SK-N-SH (cell line): ENCODE measurements around the gene TAF13. TPM values are rescaled to one million over a fixed set of nuclear protein-coding genes. Genes with fewer than 3 reads are reported as not detected.

ENCODE experiments used
- CTCF ChIA-PET: fragments of 300-600, 350-600 bp; formaldehyde crosslinking; extraction: SDS; loops from one replicate; lab custom pipeline; 2021; lab: Yijun Ruan, JAX
- POLR2A ChIA-PET: fragments of 350-600 bp; sonication (Branson Sonifier 250); formaldehyde crosslinking; extraction: SDS; loops from one replicate; lab custom pipeline; 2020; ENCODE audit warnings: antibody characterized with exemption, inconsistent platforms; lab: Yijun Ruan, JAX
- DNase-seq: peaks from one replicate; pipeline ENCODE4 v3.0.0; 2012
- H2AFZ ChIP-seq: fragments of 200-600 bp; sonication (generic); 2 replicates; pipeline ENCODE4 v1.8.1; 2016; ENCODE audit warnings: antibody characterized with exemption, mild to moderate bottlenecking, low read depth
- H3F3A ChIP-seq: fragments of 200-600 bp; sonication (generic); replicated peaks from 2 replicates; pipeline ENCODE3; 2016; ENCODE audit warnings: antibody characterized with exemption, mild to moderate bottlenecking; ENCODE audit not compliant: insufficient read depth
- H3K27ac ChIP-seq, 2 experiments: fragments of 200-500 bp in 1 of 2; fragments of 200-600 bp in 1 of 2; sonication (Bioruptor generic) in 1 of 2; sonication (generic), shearing (Covaris generic) in 1 of 2; 2 replicates each; pipeline versions ENCODE4 v1.5.1 to v1.6.1; 2014 to 2016; ENCODE audit warnings: low read depth in 2 of 2, inconsistent platforms in 1 of 2, low read length in 1 of 2, mild to moderate bottlenecking in 1 of 2, mixed read lengths in 1 of 2
- H3K27me3 ChIP-seq: fragments of 200-600 bp; sonication (generic), shearing (Covaris generic); 2 replicates; pipeline ENCODE4 v1.6.1; 2016; ENCODE audit warnings: mixed run types; ENCODE audit not compliant: insufficient read depth
- H3K36me3 ChIP-seq, 2 experiments: fragments of 200-500 bp in 1 of 2; fragments of 200-600 bp in 1 of 2; sonication (Bioruptor generic) in 1 of 2; sonication (generic) in 1 of 2; replicated peaks in 1 of 2; 2 replicates each; pipeline versions ENCODE3 to v1.5.1; 2014 to 2016; ENCODE audit warnings: low read length in 1 of 2, mild to moderate bottlenecking in 1 of 2; ENCODE audit not compliant: insufficient read depth in 2 of 2, control insufficient read depth in 1 of 2
- H3K4me1 ChIP-seq, 2 experiments: fragments of 200-500 bp in 1 of 2; fragments of 200-600 bp in 1 of 2; sonication (Bioruptor generic) in 1 of 2; sonication (generic), shearing (Covaris generic) in 1 of 2; 2 replicates each; pipeline versions ENCODE4 v1.5.1 to v1.6.1; 2014 to 2016; ENCODE audit warnings: low read depth in 1 of 2, low read length in 1 of 2, mixed run types in 1 of 2; ENCODE audit not compliant: insufficient read depth in 2 of 2, control insufficient read depth in 1 of 2
- H3K4me2 ChIP-seq: fragments of 200-600 bp; sonication (generic), shearing (Covaris generic); 2 replicates; pipeline ENCODE4 v1.6.1; 2017; ENCODE audit warnings: mixed run types
- H3K4me3 ChIP-seq, 2 experiments: fragments of 200-500 bp in 1 of 2; fragments of 200-600 bp in 1 of 2; sonication (Bioruptor generic) in 1 of 2; sonication (generic), shearing (Covaris generic) in 1 of 2; 2 replicates each; pipeline versions ENCODE4 v1.5.1 to v1.8.1; 2014 to 2016; ENCODE audit warnings: low read depth in 2 of 2, inconsistent platforms in 1 of 2, low read length in 1 of 2, mild to moderate bottlenecking in 1 of 2, mixed read lengths in 1 of 2, moderate library complexity in 1 of 2
- H3K79me2 ChIP-seq: fragments of 200-600 bp; sonication (generic); 2 replicates; pipeline ENCODE4 v1.8.1; 2017; ENCODE audit warnings: mild to moderate bottlenecking; ENCODE audit not compliant: insufficient read depth
- H3K9ac ChIP-seq: fragments of 200-600 bp; sonication (generic); 2 replicates; pipeline ENCODE4 v1.6.1; 2017; ENCODE audit warnings: mixed run types
- H3K9me2 ChIP-seq: fragments of 200-600 bp; sonication (generic); 2 replicates; pipeline ENCODE4 v1.6.1; 2017; ENCODE audit warnings: mixed run types
- H3K9me3 ChIP-seq: fragments of 200-600 bp; sonication (generic); 2 replicates; pipeline ENCODE4 v1.6.1; 2017; ENCODE audit warnings: mixed run types, mild to moderate bottlenecking, moderate library complexity
- H4K20me1 ChIP-seq: fragments of 200-600 bp; sonication (generic); 2 replicates; pipeline ENCODE4 v1.6.1; 2017; ENCODE audit warnings: mild to moderate bottlenecking, mixed run types; ENCODE audit not compliant: insufficient read depth
- ELF1 ChIP-seq: IDR thresholded peaks from 2 replicates; pipeline ENCODE4 v1.4.0; 2012
- MEF2A ChIP-seq: IDR thresholded peaks from 2 replicates; pipeline ENCODE4 v1.4.0; 2012; ENCODE audit warnings: low read depth, borderline replicate concordance
- MXI1 ChIP-seq: IDR thresholded peaks from 2 replicates; pipeline ENCODE4 v1.6.1; 2012; ENCODE audit warnings: mild to moderate bottlenecking, low read depth, low read length, improper control_type of control experiment
- RAD21 ChIP-seq: IDR thresholded peaks from 2 replicates; pipeline ENCODE4 v1.6.1; 2012; ENCODE audit warnings: mild to moderate bottlenecking, low read length
- SIN3A ChIP-seq: IDR thresholded peaks from 2 replicates; pipeline ENCODE4 v1.6.1; 2012; ENCODE audit warnings: low read depth, mild to moderate bottlenecking, low read length, moderate library complexity, borderline replicate concordance
- YY1 ChIP-seq: IDR thresholded peaks from 2 replicates; pipeline ENCODE4 v1.4.0; 2012; ENCODE audit warnings: low read depth, mild to moderate bottlenecking
- WGBS: methylation state at CpG from one replicate; pipeline ENCODE4 v1.1.6; 2017; ENCODE audit warnings: low lambda C conversion rate; 5-methylcytosine and 5-hydroxymethylcytosine counted together
- polyA plus RNA-seq, 3 experiments: library from polyadenylated mRNA; depleted of rRNA; stranded (reverse); fragments of >200 nt; gene quantifications; 2 replicates each; pipeline ENCODE4 v1.2.3, GENCODE V29; 2012
- TF ChIP-seq, protein P1 (sequence below): IDR thresholded peaks from 2 replicates; pipeline ENCODE4; 2012
- TF ChIP-seq, protein P2 (sequence below): fragments of 150-350 bp; IDR thresholded peaks from 2 replicates; pipeline ENCODE4 v1.6.1; 2017; ENCODE audit warnings: antibody characterized with exemption, low read length, low read depth, borderline replicate concordance
- TF ChIP-seq, protein P3 (sequence below): IDR thresholded peaks from 2 replicates; pipeline ENCODE4 v1.6.1; 2012; ENCODE audit warnings: mild to moderate bottlenecking, low read depth, low read length, moderate library complexity
- TF ChIP-seq, protein P4 (sequence below): fragments of 200-600 bp; sonication (generic); IDR thresholded peaks from 2 replicates; pipeline ENCODE4 v1.6.1; 2017; ENCODE audit warnings: antibody characterized with exemption, mild to moderate bottlenecking, moderate library complexity
- TF ChIP-seq, protein P5 (sequence below): IDR thresholded peaks from 2 replicates; pipeline ENCODE4 v1.4.0; 2012; ENCODE audit warnings: low read depth

TAF13 gene
- polyA plus RNA-seq, 1 of the 3 experiments (the other 2 are of a cell fraction) = 16.0 TPM

DNA sequence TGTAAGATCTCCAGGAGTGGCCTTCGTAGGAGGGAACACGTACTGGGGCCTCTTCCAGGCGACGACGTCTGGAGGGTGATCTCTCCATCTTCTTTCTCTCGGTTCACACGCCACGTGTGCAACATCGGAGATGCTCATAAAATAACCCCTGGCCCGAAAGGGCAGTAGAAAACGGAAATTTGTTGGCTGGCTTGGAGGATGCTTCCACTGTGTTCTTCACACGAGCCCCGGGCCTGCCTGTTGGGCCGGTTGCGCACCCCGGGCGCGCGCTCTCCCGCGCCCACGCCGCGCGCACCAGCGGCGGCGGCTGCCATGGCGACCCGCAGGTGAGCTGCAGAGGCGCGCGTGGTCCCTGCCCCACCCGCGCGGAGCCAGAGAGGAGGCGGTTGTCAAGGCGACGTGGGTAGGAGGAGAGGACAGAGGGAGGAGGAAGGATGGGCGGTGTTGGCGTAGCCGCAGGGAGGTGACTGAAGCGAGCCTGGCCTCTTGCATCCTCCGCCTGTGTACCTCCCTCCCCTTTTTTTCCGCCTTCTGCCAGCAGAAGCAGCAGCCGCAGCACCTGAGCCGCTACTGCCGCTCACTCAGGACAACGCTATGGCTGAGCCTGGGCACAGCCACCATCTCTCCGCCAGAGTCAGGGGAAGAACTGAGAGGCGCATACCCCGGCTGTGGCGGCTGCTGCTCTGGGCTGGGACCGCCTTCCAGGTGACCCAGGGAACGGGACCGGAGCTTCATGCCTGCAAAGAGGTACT lies 38.0 kb upstream of the TAF13 start, which contains the start of gene ELAPOR1:
Gene ELAPOR1 (plus strand): TSS at position 526 of the 752 bp plus-strand sequence. CDS start 69 bp downstream, at position 595.
- Histone ChIP-seq H4K20me1 (no peaks in the 10 kb centered on the region), H3K4me1 (peaks cover 4 to 13% of the 10 kb centered on the region in 2 experiments; a peak in 1 of 4 replicates), H3K36me3 (no peaks in the 10 kb centered on the region), H3K27ac (no peak within 1 kb of the TSS), H3K4me2 (peak within 1 kb of the TSS; percentile 86), H3K79me2 (no peaks in the 10 kb centered on the region), H3K4me3 (peak within 1 kb of the TSS; percentile 50 to 68), H3K9me2 (no peaks in the 10 kb centered on the region), H3K9ac (no peak within 1 kb of the TSS), H3K27me3 (peaks cover 16% of the 10 kb centered on the region), H3K9me3 (no peaks in the 10 kb centered on the region), H3F3A (no peaks in the 10 kb centered on the region), H2AFZ (peak within 1 kb of the TSS; percentile 76)
- WGBS = 11% methylated on average over 30 of the region's 56 CpGs
- ChIA-PET POLR2A (interaction anchor here (1.0 to 1.4 kb wide), 2 partner anchors 14 to 38 kb away, joined by 3 to 8 read pairs; partner anchors contain the start of gene TAF13), CTCF (interaction anchor here (0.7 to 4.4 kb wide), 25 partner anchors 9 to 602 kb away, joined by 3 to 75 read pairs (median 7); partner anchors contain the start of genes CLCC1, TAF13 and TMEM167B)
- TF ChIP-seq MXI1 = 0 out of 2 replicates have a peak, but pooled peaks have one; percentile 19
- TF ChIP-seq, protein P1, sequence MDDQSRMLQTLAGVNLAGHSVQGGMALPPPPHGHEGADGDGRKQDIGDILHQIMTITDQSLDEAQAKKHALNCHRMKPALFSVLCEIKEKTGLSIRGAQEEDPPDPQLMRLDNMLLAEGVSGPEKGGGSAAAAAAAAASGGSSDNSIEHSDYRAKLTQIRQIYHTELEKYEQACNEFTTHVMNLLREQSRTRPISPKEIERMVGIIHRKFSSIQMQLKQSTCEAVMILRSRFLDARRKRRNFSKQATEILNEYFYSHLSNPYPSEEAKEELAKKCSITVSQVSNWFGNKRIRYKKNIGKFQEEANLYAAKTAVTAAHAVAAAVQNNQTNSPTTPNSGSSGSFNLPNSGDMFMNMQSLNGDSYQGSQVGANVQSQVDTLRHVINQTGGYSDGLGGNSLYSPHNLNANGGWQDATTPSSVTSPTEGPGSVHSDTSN = peak; percentile 42; the same call in 1 of the 2 replicates
- TF ChIP-seq, protein P2, sequence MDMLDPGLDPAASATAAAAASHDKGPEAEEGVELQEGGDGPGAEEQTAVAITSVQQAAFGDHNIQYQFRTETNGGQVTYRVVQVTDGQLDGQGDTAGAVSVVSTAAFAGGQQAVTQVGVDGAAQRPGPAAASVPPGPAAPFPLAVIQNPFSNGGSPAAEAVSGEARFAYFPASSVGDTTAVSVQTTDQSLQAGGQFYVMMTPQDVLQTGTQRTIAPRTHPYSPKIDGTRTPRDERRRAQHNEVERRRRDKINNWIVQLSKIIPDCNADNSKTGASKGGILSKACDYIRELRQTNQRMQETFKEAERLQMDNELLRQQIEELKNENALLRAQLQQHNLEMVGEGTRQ = no peak
- no peak for TF ChIP-seq SIN3A
- DNase-seq = peak; percentile 74

DNA sequence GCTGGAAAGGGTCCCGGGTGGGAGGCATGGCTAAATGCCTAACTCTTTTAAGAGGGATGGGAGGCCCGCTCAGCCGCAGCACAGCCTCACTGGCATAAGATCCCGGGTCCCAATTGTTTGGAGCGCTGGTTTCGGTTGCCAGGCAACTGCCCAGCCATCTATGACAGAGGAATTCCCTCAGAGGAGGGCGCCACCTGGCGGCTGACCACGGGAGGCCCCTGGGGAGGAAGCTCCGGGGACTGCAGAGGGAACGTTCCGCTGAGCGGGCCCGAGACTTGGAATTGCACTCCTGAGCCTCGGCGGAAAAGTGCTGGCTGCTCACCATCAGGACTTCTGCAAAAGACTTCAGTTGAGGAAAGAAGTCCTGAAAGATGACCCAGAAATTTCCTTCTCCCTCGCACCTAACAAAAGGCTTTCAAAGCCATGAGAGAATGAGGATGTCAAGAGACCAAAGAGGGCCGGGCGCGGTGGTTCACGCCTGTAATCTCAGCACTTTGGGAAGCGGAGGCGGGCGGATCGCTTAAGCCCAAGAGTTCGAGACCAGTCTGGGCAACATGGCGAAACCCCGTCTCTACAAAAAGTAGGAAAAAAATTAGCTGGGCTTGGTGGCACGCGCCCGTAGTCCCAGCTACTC lies 37.0 kb upstream of the TAF13 start:
- Histone ChIP-seq H3F3A (no peaks in the 10 kb centered on the region), H3K27me3 (peaks cover 16% of the 10 kb centered on the region), H3K9ac (peak overlapping the region; percentile 44; the same call in 1 of the 2 replicates), H3K4me2 (peak overlapping the region; percentile 86), H3K4me1 (peaks cover 4 to 13% of the 10 kb centered on the region in 2 experiments; a peak in 1 of 4 replicates), H3K9me3 (no peaks in the 10 kb centered on the region), H3K27ac (no peak overlapping the region), H3K9me2 (no peaks in the 10 kb centered on the region), H3K36me3 (no peaks in the 10 kb centered on the region), H4K20me1 (no peaks in the 10 kb centered on the region), H3K4me3 (peak overlapping the region; percentile 37 to 57), H3K79me2 (no peaks in the 10 kb centered on the region), H2AFZ (peak overlapping the region; percentile 61; the same call in 1 of the 2 replicates)
- WGBS = 41% methylated on average over 31 of the region's 31 CpGs
- CTCF ChIA-PET = interaction anchor here (0.6 to 4.4 kb wide), 73 partner anchors 8 to 601 kb away, joined by 3 to 75 read pairs (median 4); partner anchors contain the start of genes CLCC1, PRPF38B, TAF13 and TMEM167B
- POLR2A ChIA-PET = interaction anchor here (1.1 kb wide), 1 partner anchor 13 kb away, joined by 19 read pairs; no protein-coding TSS in a partner anchor
- peak; percentile 93 for DNase-seq
- TF ChIP-seq YY1 = no peak
- peak; percentile 74 for TF ChIP-seq RAD21
- TF ChIP-seq, protein P2 = no peak
- TF ChIP-seq, protein P3, sequence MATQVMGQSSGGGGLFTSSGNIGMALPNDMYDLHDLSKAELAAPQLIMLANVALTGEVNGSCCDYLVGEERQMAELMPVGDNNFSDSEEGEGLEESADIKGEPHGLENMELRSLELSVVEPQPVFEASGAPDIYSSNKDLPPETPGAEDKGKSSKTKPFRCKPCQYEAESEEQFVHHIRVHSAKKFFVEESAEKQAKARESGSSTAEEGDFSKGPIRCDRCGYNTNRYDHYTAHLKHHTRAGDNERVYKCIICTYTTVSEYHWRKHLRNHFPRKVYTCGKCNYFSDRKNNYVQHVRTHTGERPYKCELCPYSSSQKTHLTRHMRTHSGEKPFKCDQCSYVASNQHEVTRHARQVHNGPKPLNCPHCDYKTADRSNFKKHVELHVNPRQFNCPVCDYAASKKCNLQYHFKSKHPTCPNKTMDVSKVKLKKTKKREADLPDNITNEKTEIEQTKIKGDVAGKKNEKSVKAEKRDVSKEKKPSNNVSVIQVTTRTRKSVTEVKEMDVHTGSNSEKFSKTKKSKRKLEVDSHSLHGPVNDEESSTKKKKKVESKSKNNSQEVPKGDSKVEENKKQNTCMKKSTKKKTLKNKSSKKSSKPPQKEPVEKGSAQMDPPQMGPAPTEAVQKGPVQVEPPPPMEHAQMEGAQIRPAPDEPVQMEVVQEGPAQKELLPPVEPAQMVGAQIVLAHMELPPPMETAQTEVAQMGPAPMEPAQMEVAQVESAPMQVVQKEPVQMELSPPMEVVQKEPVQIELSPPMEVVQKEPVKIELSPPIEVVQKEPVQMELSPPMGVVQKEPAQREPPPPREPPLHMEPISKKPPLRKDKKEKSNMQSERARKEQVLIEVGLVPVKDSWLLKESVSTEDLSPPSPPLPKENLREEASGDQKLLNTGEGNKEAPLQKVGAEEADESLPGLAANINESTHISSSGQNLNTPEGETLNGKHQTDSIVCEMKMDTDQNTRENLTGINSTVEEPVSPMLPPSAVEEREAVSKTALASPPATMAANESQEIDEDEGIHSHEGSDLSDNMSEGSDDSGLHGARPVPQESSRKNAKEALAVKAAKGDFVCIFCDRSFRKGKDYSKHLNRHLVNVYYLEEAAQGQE = 0 out of 2 replicates have a peak, but pooled peaks have one; percentile 15
- TF ChIP-seq, protein P4, sequence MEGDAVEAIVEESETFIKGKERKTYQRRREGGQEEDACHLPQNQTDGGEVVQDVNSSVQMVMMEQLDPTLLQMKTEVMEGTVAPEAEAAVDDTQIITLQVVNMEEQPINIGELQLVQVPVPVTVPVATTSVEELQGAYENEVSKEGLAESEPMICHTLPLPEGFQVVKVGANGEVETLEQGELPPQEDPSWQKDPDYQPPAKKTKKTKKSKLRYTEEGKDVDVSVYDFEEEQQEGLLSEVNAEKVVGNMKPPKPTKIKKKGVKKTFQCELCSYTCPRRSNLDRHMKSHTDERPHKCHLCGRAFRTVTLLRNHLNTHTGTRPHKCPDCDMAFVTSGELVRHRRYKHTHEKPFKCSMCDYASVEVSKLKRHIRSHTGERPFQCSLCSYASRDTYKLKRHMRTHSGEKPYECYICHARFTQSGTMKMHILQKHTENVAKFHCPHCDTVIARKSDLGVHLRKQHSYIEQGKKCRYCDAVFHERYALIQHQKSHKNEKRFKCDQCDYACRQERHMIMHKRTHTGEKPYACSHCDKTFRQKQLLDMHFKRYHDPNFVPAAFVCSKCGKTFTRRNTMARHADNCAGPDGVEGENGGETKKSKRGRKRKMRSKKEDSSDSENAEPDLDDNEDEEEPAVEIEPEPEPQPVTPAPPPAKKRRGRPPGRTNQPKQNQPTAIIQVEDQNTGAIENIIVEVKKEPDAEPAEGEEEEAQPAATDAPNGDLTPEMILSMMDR = peak; percentile 96
- no peak for TF ChIP-seq MEF2A
- no peak for TF ChIP-seq ELF1
- TF ChIP-seq, protein P5, sequence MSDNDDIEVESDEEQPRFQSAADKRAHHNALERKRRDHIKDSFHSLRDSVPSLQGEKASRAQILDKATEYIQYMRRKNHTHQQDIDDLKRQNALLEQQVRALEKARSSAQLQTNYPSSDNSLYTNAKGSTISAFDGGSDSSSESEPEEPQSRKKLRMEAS = no peak
